HUES6 (cell line): ENCODE data around the gene OGDHL.

Source experiments
- H3K27ac ChIP-seq: 2 replicates; pipeline ENCODE4 v1.7.0; 2013; ENCODE audit warnings: low read depth, mild to moderate bottlenecking, low read length, inconsistent platforms
- H3K27me3 ChIP-seq: 2 replicates; pipeline ENCODE4 v1.6.1; 2013; ENCODE audit warnings: low read length; ENCODE audit not compliant: control insufficient read depth, insufficient read depth
- H3K36me3 ChIP-seq: 2 replicates; pipeline ENCODE4 v1.6.1; 2013; ENCODE audit warnings: low read length; ENCODE audit not compliant: control insufficient read depth, insufficient read depth
- H3K4me1 ChIP-seq: 2 replicates; pipeline ENCODE4 v1.6.1; 2013; ENCODE audit warnings: low read length; ENCODE audit not compliant: control insufficient read depth, insufficient read depth
- H3K4me3 ChIP-seq: 2 replicates; pipeline ENCODE4 v1.5.1; 2013; ENCODE audit warnings: low read depth, low read length
- H3K9ac ChIP-seq: one replicate; pipeline ENCODE4 v1.6.1; 2013; ENCODE audit warnings: mild to moderate bottlenecking, low read length
- H3K9me3 ChIP-seq: 2 replicates; pipeline ENCODE4 v1.6.1; 2013; ENCODE audit warnings: low read depth, low read length; ENCODE audit not compliant: control insufficient read depth, insufficient read depth

The OGDHL gene

DNA sequence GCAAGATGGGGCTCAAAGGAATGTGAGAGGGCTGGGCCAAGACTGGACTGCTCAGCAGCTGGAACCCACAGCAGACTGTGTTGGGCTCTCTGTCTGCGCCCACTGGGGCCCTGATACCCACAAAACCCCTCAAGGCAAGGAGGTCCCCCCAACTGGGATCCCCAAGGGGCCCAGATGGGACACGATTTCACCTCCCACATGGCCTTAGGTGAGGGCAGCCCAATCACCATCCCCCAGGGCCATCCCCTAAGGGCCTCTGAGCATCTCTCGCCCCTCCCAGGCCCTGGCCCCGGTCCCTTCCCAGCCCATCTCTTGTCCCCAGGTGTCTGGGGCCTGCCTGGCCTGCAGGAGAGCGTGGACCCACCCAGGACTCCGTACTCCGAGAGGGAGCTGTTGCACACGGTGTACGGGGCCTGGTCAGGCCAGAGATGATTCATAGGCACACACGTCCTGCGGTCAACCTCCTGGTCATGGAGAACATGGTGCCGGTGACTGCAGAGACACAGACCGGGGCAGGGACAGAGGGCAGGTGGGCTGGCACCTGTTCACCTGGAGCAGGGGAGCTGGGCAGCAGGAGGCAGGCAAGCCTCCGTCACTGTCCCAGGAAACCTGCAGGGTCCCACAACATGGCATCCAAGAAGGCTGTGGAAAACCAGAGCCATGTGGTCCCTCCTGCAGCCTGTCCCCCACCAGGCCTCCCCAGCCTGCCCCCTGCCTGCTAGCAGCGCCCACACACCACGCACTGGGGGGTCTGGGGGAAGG is 21.6 kb downstream of the OGDHL start:
- no peaks in the 10 kb centered on the region for H3K4me1 ChIP-seq
- H3K9ac ChIP-seq: no peak overlapping the region
- H3K27me3 ChIP-seq: no peaks in the 10 kb centered on the region
- no peak overlapping the region for H3K27ac ChIP-seq
- no peak overlapping the region for H3K4me3 ChIP-seq
- no peaks in the 10 kb centered on the region for H3K9me3 ChIP-seq
- H3K36me3 ChIP-seq: peaks cover 65% of the 10 kb centered on the region

DNA sequence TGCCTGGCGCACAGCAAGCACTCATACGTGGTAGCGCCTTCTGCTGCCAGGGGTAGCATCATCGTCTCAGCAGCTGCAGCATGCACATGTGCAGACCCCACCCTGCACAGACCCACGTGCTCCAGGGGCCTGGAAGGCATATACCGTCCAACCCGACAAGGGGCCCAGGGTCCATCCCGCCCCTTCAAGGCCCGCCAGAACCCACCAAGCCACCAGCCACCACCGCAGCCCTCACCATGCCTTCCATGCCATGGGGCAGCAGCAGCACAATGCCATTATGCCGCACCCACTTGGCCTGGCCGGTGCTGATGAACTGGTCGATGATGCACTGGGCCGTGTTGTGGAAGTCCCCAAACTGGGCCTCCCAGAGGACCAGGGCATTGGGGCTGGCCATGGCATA is 22.7 kb downstream of the OGDHL start:
- Histone ChIP-seq H3K9ac (no peak overlapping the region), H3K4me1 (no peaks in the 10 kb centered on the region), H3K9me3 (no peaks in the 10 kb centered on the region), H3K27ac (no peak overlapping the region), H3K36me3 (peaks cover 61% of the 10 kb centered on the region), H3K4me3 (no peak overlapping the region), H3K27me3 (no peaks in the 10 kb centered on the region)

DNA sequence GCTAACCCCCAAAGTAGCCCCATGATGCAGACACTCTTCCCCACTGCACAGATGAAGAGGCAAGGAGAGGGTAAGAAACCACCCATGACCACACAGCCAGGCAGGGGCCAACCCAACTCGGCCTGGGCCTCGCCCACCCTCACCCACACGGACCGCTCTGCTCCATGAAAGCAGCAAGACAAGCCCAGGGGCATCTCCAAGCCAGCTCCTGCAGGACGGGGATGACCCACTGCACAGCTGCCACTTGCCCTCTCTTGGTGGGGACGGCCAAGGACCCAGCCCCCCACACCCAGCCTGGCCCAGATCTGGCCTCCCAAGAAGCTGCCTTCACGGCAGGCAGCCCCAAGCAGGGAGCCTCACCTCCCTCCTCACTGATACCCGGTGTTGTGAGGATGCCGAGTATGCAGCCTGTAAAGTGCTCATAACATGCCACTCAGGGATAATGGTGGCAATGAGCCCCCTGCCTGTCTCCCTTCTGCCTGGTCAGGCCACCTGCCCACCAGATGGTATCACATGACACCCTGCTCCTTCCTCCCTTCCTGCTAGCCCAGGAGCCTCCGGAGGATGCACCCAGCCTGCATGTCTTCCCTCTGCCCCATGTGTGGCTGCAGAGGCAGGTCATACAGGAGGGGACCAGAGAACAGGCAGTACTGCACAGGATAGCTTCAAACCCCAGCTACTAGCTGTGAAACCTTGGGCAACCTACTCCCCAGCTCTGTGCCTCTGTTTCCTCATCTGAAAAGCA is 23.3 kb downstream of the OGDHL start:
- H3K27me3 ChIP-seq: no peaks in the 10 kb centered on the region
- peaks cover 55% of the 10 kb centered on the region for H3K36me3 ChIP-seq
- H3K4me1 ChIP-seq: no peaks in the 10 kb centered on the region

DNA sequence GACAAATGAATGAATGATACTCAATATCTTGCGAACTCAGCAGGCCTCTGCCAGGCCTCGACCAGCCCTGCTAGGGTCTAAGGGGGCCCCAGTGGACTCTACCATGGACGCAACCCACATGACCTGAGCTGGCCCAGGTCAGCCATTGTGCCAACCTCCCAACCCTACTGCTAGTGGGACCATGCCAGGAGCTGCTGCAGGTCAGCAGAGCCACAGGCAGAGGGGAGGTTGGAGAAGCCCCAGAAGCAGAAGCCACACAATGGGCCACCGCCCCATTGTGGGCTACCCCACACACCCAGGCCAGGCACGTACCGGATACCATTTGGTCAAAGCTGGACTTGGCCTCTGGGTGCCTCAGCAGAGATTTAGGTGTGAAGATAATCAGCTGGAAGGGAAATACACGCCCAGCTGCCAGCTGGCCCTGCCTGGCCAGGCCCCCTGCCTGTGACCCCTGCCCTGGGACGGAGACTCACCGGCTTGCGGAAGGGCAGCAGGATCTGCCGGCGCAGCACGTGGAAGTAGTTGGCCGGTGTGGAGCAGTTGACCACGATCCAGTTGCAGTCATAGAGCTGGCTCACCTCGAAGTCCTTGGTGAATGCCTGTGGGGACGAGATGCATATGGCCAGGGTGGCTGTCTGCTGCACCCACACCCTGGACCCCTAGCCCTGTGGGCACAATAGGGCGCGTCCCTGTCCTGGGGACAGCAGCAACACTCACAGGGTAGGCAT is 24.5 kb downstream of the OGDHL start:
- Histone ChIP-seq H3K27ac (no peak overlapping the region), H3K27me3 (no peaks in the 10 kb centered on the region), H3K9me3 (no peaks in the 10 kb centered on the region), H3K4me1 (no peaks in the 10 kb centered on the region), H3K4me3 (no peak overlapping the region), H3K9ac (no peak overlapping the region), H3K36me3 (peaks cover 46% of the 10 kb centered on the region)

More for the DNA sequence above, 23.3 kb downstream of the OGDHL start:
- Histone ChIP-seq H3K9ac (no peak overlapping the region), H3K4me3 (no peak overlapping the region), H3K27ac (no peak overlapping the region), H3K9me3 (no peaks in the 10 kb centered on the region)

DNA sequence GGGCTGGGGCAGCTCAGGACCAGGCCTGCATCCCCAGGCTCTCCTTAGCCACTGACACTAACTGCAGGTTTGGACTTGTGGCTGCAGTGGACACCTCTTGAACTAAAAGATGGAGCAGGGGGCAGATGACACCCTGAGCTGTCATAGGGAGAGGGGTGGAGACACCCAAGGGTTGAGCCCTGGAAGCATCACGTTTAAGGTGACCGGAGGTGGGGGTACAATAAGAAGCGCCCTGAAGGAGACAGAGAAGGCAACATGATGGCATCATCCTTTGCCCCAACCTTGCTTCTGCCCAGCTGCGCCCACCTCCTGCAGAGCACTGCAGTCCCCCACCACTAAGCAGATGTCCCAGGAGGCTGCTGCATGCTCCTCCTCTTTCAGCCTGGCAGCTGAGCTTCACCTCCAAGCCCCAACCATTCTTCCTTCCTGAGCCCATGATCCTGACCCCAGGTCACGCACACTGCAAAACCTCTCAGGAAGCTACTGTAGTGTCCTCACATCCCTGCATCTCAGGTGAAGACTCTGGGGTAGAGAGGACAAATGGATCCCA is 25.5 kb downstream of the OGDHL start:
- H3K27ac ChIP-seq: no peak overlapping the region
- no peak overlapping the region for H3K9ac ChIP-seq
- no peaks in the 10 kb centered on the region for H3K4me1 ChIP-seq
- no peaks in the 10 kb centered on the region for H3K9me3 ChIP-seq
- no peak overlapping the region for H3K4me3 ChIP-seq
- H3K36me3 ChIP-seq: peaks cover 36% of the 10 kb centered on the region
- no peaks in the 10 kb centered on the region for H3K27me3 ChIP-seq

DNA sequence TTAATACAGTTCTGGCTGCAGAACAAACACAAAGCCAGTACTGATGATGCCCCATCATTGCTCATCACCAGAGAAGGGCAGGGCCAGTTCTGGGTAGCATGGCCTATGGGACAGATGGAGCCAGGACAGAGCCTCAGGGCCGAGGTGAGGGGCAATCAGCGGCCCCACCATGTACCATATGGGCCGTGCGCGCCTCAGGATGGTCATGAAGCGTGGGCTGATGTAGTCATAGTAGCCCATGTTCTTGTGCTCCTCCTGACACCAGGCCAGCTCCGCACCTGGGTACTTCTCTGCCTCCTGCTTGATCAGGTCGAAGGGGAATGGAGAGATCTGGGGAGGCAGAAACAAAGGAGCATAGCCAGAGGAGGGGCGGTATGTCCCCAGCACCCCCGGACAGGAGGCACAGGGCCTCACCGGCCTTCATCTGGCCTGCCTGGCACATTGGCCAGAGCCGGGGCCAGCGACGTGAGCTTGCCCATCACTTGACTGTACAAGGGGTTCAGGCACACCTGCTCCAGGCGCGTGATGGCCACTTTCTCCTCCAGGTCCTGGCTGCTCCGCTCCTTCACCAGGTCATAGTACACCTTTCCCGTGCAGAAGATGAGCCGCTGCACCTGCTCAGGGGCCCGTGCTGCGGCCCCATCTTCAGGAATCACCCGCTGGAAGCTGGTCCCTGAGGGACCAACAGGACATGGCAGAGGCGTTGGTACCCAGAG is 26.1 kb downstream of the OGDHL start:
- no peak overlapping the region for H3K27ac ChIP-seq
- no peaks in the 10 kb centered on the region for H3K4me1 ChIP-seq
- no peak overlapping the region for H3K4me3 ChIP-seq
- no peak overlapping the region for H3K9ac ChIP-seq
- H3K27me3 ChIP-seq: no peaks in the 10 kb centered on the region
- no peaks in the 10 kb centered on the region for H3K9me3 ChIP-seq
- peaks cover 34% of the 10 kb centered on the region for H3K36me3 ChIP-seq

DNA sequence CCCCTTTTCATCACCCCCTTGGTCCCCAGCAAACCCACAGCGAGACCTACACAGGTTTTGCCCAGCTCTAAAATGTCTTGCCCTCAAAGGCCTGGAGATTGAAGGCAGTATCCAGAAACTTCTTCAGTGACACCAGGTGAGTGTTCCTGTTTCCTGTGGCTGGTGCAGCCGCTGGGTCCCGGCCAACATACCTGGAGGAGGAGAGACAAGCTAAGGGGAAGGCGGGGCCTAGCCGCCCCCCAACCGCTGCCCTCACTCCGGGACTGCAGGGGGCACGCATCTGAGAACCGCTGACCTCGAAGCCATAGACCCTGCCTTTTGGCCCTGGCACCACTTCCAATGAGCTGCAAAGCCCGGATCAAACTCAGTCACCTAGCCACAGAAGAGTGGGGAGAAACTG is 27.0 kb downstream of the OGDHL start:
- no peak overlapping the region for H3K9ac ChIP-seq
- H3K36me3 ChIP-seq: peaks cover 34% of the 10 kb centered on the region
- no peaks in the 10 kb centered on the region for H3K27me3 ChIP-seq
- no peaks in the 10 kb centered on the region for H3K9me3 ChIP-seq
- no peak overlapping the region for H3K27ac ChIP-seq
- no peak overlapping the region for H3K4me3 ChIP-seq
- H3K4me1 ChIP-seq: no peaks in the 10 kb centered on the region

DNA sequence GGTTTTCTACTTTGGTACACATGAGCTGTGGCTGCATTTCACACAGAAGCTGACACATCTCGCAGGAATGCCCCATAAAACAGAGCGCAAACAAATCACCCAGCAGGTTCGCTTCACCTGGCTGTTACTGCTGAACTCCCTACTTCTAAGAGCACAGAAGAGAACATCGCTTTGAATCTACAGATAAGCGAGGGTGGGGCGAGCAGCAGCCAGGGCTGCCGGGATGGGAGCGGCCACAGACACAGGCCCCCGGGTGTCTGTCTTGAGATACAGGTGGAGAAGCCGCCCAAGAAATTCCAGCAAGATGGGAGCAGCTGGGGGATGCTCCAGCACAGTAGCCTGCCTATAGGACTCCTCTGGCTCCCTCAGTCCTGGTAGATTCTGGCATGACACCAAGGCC is 27.4 kb downstream of the OGDHL start:
- no peaks in the 10 kb centered on the region for H3K4me1 ChIP-seq
- no peaks in the 10 kb centered on the region for H3K27me3 ChIP-seq

DNA sequence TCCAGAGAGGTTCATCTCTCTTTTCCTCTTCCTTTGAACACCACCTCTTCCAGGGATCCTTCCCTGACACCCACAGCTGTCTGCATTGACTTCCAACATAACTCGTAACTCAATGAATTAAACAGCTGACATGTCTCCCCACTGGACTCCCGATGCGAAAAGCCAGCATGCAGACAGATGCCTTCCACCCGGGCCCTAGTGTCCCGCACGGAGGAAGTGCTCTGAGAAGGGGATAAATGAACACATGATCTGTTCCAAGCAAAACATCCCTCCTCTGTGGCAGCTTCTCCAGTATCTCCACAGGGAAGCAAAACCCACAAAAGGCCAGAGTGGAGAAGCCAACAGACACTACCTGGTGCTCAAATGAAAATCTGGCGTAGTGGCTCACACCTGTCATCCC is 28.3 kb downstream of the OGDHL start:
- peaks cover 29% of the 10 kb centered on the region for H3K36me3 ChIP-seq
- no peak overlapping the region for H3K9ac ChIP-seq
- H3K4me1 ChIP-seq: no peaks in the 10 kb centered on the region
- H3K27me3 ChIP-seq: no peaks in the 10 kb centered on the region
- no peak overlapping the region for H3K4me3 ChIP-seq
- H3K27ac ChIP-seq: no peak overlapping the region
- H3K9me3 ChIP-seq: no peaks in the 10 kb centered on the region

More for the DNA sequence above, 27.4 kb downstream of the OGDHL start:
- Histone ChIP-seq H3K4me3 (no peak overlapping the region), H3K27ac (no peak overlapping the region), H3K9me3 (no peaks in the 10 kb centered on the region), H3K36me3 (peaks cover 34% of the 10 kb centered on the region), H3K9ac (no peak overlapping the region)

DNA sequence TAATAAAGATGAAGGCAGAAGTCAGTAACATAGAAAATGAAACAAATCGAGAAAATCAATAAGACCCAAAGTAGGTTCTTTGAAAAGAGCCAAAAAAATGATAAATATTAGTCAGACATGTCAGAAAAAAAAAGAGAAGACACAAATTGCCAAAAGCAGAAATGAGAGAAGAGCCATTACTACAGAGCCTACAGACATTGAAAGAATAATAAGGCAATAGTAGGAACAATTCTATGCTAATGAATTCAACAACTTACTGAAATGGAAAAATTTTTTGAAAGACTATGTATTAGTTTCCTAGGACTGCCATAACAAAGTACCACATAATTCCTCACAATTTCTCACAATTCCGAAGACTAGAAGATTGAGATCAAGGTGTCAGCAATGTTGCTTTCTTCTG is 35.5 kb downstream of the OGDHL start:
- no peaks in the 10 kb centered on the region for H3K27me3 ChIP-seq
- no peak overlapping the region for H3K9ac ChIP-seq
- H3K27ac ChIP-seq: no peak overlapping the region
- H3K4me1 ChIP-seq: no peaks in the 10 kb centered on the region
- H3K4me3 ChIP-seq: no peak overlapping the region
- peaks cover 5% of the 10 kb centered on the region; the same call in 1 of the 2 replicates for H3K9me3 ChIP-seq
- H3K36me3 ChIP-seq: no peaks in the 10 kb centered on the region
